ENCODE data around the gene SPINK2.

SPINK2 gene

GRCh38 chr4:56859841-56860240 lies 38.3 kb upstream of the SPINK2 start:
- Histone ChIP-seq H3K36me3 (ENCODE audit: control insufficient read depth, insufficient read depth, low read length) (no peaks in the 10 kb centered on the region), H3K4me3 (replicated peaks; ENCODE audit: low read depth, low read length) (no peak overlapping the region), H3K27me3 (replicated peaks; ENCODE audit: control insufficient read depth, insufficient read depth, low read length) (no peaks in the 10 kb centered on the region)
- TF ChIP-seq CTCF (IDR thresholded peaks at IDR 0.05; ENCODE audit: insufficient read depth, low read length, poor library complexity, severe bottlenecking) = no peak
- peak; percentile 64 for DNase-seq (ENCODE audit: extremely low read depth, insufficient read length)

- TF ChIP-seq CTCF (IDR thresholded peaks at IDR 0.05; ENCODE audit: insufficient read depth, low read length, poor library complexity, severe bottlenecking) = no peak
- Histone ChIP-seq H3K4me3 (replicated peaks; ENCODE audit: low read depth, low read length) (no peak overlapping the region), H3K36me3 (ENCODE audit: control insufficient read depth, insufficient read depth, low read length) (no peaks in the 10 kb centered on the region), H3K27me3 (replicated peaks; ENCODE audit: control insufficient read depth, insufficient read depth, low read length) (no peaks in the 10 kb centered on the region)
- DNase-seq (ENCODE audit: extremely low read depth, insufficient read length) = no peak
Measured at GRCh38 chr4:56857601-56858309, 36.3 kb upstream of the SPINK2 start.

GRCh38 chr4:56856656-56857055 lies 35.2 kb upstream of the SPINK2 start:
- Histone ChIP-seq H3K4me3 (replicated peaks; ENCODE audit: low read depth, low read length) (no peak overlapping the region), H3K36me3 (ENCODE audit: control insufficient read depth, insufficient read depth, low read length) (no peaks in the 10 kb centered on the region), H3K27me3 (replicated peaks; ENCODE audit: control insufficient read depth, insufficient read depth, low read length) (no peaks in the 10 kb centered on the region)
- no peak for DNase-seq (ENCODE audit: extremely low read depth, insufficient read length)
- no peak for TF ChIP-seq CTCF (IDR thresholded peaks at IDR 0.05; ENCODE audit: insufficient read depth, low read length, poor library complexity, severe bottlenecking)

- no peak for TF ChIP-seq CTCF (IDR thresholded peaks at IDR 0.05; ENCODE audit: insufficient read depth, low read length, poor library complexity, severe bottlenecking)
- Histone ChIP-seq H3K36me3 (ENCODE audit: control insufficient read depth, insufficient read depth, low read length) (no peaks in the 10 kb centered on the region), H3K27me3 (replicated peaks; ENCODE audit: control insufficient read depth, insufficient read depth, low read length) (no peaks in the 10 kb centered on the region), H3K4me3 (replicated peaks; ENCODE audit: low read depth, low read length) (no peak overlapping the region)
- no peak for DNase-seq (ENCODE audit: extremely low read depth, insufficient read length)
Measured at GRCh38 chr4:56850910-56851309, 29.4 kb upstream of the SPINK2 start.

GRCh38 chr4:56844802-56845580 lies 23.5 kb upstream of the SPINK2 start:
- H3K4me3 ChIP-seq (replicated peaks; ENCODE audit: low read depth, low read length) = no peak overlapping the region
- DNase-seq (ENCODE audit: extremely low read depth, insufficient read length) = no peak
- H3K36me3 ChIP-seq (ENCODE audit: control insufficient read depth, insufficient read depth, low read length) = no peaks in the 10 kb centered on the region
- no peaks in the 10 kb centered on the region for H3K27me3 ChIP-seq (replicated peaks; ENCODE audit: control insufficient read depth, insufficient read depth, low read length)
- TF ChIP-seq CTCF (IDR thresholded peaks at IDR 0.05; ENCODE audit: insufficient read depth, low read length, poor library complexity, severe bottlenecking) = no peak
